ENCODE measurements around the gene STRBP.
"Not testable (repeated sequence)": the region's sequence is repeated elsewhere in the genome, so short reads cannot be mapped to it uniquely, and the experiment has no call there.

The STRBP gene

GRCh38 chr9:123310551-123311249 is 42.3 kb upstream of the STRBP start:
- CTCF ChIA-PET, result interaction anchor here (0.7 kb wide), 1 partner anchor 219 kb away, joined by 3 read pairs; no protein-coding TSS in a partner anchor
- no peak for TF ChIP-seq CTCF (IDR thresholded peaks at IDR 0.05; ENCODE audit: insufficient read depth, low read length, missing control alignments)
- POLR2A ChIA-PET, result no interaction called here

GRCh38 chr9:123309611-123310010 is 41.2 kb upstream of the STRBP start:
- ChIA-PET POLR2A (no interaction called here), CTCF (no interaction called here)
- no peak overlapping the region for H3K4me3 ChIP-seq (ENCODE audit: low read depth, low read length)
- TF ChIP-seq CTCF (IDR thresholded peaks at IDR 0.05; ENCODE audit: insufficient read depth, low read length, missing control alignments), result no peak
- no peak for DNase-seq (ENCODE audit: low read depth, low spot score)

More at GRCh38 chr9:123310551-123311249, 42.3 kb upstream of the STRBP start:
- DNase-seq (ENCODE audit: low read depth, low spot score), result no peak
- no peak overlapping the region for H3K4me3 ChIP-seq (ENCODE audit: low read depth, low read length)

- no peak overlapping the region for H3K4me3 ChIP-seq (ENCODE audit: low read depth, low read length)
- DNase-seq (ENCODE audit: low read depth, low spot score), result no peak
- no peak for TF ChIP-seq CTCF (IDR thresholded peaks at IDR 0.05; ENCODE audit: insufficient read depth, low read length, missing control alignments)
- ChIA-PET POLR2A (no interaction called here), CTCF (no interaction called here)
Observed at GRCh38 chr9:123305879-123306278, 37.5 kb upstream of the STRBP start.

- no peak overlapping the region for H3K4me3 ChIP-seq (ENCODE audit: low read depth, low read length)
- CTCF ChIA-PET, result no interaction called here
- DNase-seq (ENCODE audit: low read depth, low spot score), result no peak
- TF ChIP-seq CTCF (IDR thresholded peaks at IDR 0.05; ENCODE audit: insufficient read depth, low read length, missing control alignments), result no peak
- POLR2A ChIA-PET, result no interaction called here
Observed at GRCh38 chr9:123304340-123304691, 35.9 kb upstream of the STRBP start.

- ChIA-PET POLR2A (no interaction called here), CTCF (no interaction called here)
- DNase-seq (ENCODE audit: low read depth, low spot score), result no peak
- no peak for TF ChIP-seq CTCF (IDR thresholded peaks at IDR 0.05; ENCODE audit: insufficient read depth, low read length, missing control alignments)
- no peak overlapping the region for H3K4me3 ChIP-seq (ENCODE audit: low read depth, low read length)
Observed at GRCh38 chr9:123302348-123303214, 34.2 kb upstream of the STRBP start.

GRCh38 chr9:123301936-123302335 is 33.5 kb upstream of the STRBP start:
- POLR2A ChIA-PET; H3K4me3 ChIP-seq (ENCODE audit: low read depth, low read length); CTCF ChIA-PET; DNase-seq (ENCODE audit: low read depth, low spot score): not testable (repeated sequence)

Data from AG04449 (cell line).